ENCODE measurements around the gene IKZF2.

Gene IKZF2

DNA sequence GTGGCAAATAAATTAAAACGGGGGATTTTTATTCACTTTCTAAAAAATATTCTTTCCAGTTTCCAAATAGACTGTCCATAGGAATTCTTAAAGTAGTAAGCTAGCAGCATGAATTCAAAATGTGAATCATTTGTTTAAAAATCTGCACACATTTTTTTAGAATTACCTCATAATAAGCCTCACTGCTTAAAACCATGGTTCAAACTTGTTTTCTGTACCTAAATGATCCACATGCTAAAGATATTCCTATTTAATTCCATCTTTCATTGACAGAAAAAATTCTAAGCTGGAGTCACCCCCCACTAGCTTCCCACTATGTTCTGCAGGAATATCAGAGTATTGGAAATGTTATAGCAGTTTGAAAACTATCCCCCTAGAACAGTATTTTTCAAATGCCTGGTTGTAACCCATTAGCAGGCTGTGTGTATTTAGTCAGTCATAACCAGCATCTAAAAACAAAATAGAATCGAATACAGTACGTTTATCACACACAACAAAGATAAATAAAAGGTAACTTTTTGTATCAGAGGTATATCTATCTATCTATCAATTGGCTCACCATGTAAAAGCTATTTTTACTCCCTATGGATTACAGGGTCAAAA, 11.2 kb upstream of the IKZF2 start:
- DNase-seq, result no peak
- intact Hi-C loops (cut with DNase I; ENCODE audit: low total_unique reads), result no loop called here
- Histone ChIP-seq H3K4me1 (peaks cover 0 to 17% (median 5%) of the 10 kb centered on the region in 4 donors), H3K27me3 (no peaks in the 10 kb centered on the region), H3K36me3 (no peaks in the 10 kb centered on the region), H3K4me3 (no peak overlapping the region), H3K27ac (no peak overlapping the region), H3K9me3 (no peaks in the 10 kb centered on the region)
- TF ChIP-seq CTCF (IDR thresholded peaks at IDR 0.05), result no peak

- intact Hi-C loops (cut with DNase I; ENCODE audit: low total_unique reads), result no loop called here
- H3K27me3 ChIP-seq, result no peaks in the 10 kb centered on the region
- no peaks in the 10 kb centered on the region for H3K36me3 ChIP-seq
- no peak for DNase-seq
- H3K9me3 ChIP-seq, result no peaks in the 10 kb centered on the region
- TF ChIP-seq CTCF (IDR thresholded peaks at IDR 0.05), result no peak
- no peak overlapping the region for H3K4me3 ChIP-seq
- H3K27ac ChIP-seq, result no peak overlapping the region
- H3K4me1 ChIP-seq, result peaks cover 0 to 17% (median 5%) of the 10 kb centered on the region in 4 donors
Measured at GRCh38 chr2:213161759-213162515, 10.5 kb upstream of the IKZF2 start.

DNA sequence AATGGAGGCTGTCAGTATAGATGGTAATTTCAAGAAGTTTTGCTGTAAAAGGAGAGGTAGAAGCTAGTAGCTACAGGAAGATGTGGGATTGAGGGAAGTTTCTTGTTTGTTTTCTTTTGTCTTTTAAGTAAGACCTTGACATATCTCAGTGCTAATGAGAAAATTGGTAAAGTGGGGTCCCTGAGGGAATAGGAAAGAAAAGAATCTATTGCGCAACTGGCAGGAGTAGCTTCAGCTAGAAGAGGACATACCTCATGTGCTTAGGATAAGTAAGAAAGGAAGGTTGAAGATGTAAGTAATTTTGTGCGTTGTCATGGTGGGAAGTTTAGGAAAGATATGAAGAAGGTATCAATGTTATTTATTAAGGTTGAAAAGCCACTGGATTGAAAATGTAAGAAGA, 8.4 kb upstream of the IKZF2 start:
- no peak for DNase-seq
- Histone ChIP-seq H3K36me3 (no peaks in the 10 kb centered on the region), H3K9me3 (no peaks in the 10 kb centered on the region), H3K4me3 (no peak overlapping the region), H3K27ac (no peak overlapping the region), H3K4me1 (peaks cover 0 to 17% (median 5%) of the 10 kb centered on the region in 4 donors), H3K27me3 (no peaks in the 10 kb centered on the region)
- intact Hi-C loops (cut with DNase I; ENCODE audit: low total_unique reads), result no loop called here
- no peak for TF ChIP-seq CTCF (IDR thresholded peaks at IDR 0.05)

DNA sequence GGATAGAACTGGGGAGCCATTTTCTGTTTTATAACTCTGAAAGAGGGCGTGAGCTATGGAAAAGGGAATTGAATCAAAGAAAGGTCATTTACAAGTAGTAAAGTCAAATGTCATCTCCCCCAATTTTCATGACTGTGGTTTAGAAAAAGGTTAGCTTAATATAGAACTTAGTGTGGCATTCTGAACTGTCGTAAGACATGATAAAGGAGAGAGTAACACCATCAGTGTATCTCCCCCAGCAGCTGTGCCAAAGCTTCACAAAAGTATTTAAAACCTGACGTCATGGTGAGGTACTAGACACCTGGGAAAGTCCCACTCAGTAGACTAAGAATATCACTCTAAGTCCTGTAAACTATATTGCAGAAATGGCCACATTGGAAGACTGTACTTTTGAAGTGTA, 5.8 kb upstream of the IKZF2 start:
- Histone ChIP-seq H3K27ac (no peak overlapping the region), H3K4me1 (peaks cover 0 to 20% (median 4%) of the 10 kb centered on the region in 4 donors), H3K27me3 (no peaks in the 10 kb centered on the region), H3K36me3 (no peaks in the 10 kb centered on the region), H3K9me3 (no peaks in the 10 kb centered on the region), H3K4me3 (no peak overlapping the region)
- no peak for DNase-seq
- no peak for TF ChIP-seq CTCF (IDR thresholded peaks at IDR 0.05)
- intact Hi-C loops (cut with DNase I; ENCODE audit: low total_unique reads), result no loop called here

GRCh38 chr2:213156717-213157116, 5.3 kb upstream of the IKZF2 start:
- Histone ChIP-seq H3K27ac (no peak overlapping the region), H3K27me3 (no peaks in the 10 kb centered on the region), H3K4me1 (peaks cover 0 to 15% (median 1%) of the 10 kb centered on the region in 4 donors), H3K9me3 (no peaks in the 10 kb centered on the region), H3K4me3 (no peak overlapping the region), H3K36me3 (no peaks in the 10 kb centered on the region)
- no peak for DNase-seq
- intact Hi-C loops (cut with DNase I; ENCODE audit: low total_unique reads), result no loop called here
- no peak for TF ChIP-seq CTCF (IDR thresholded peaks at IDR 0.05)

All from tibial artery (tissue), 4 donors.